ENCODE data around the gene MPP1. TPM values are rescaled to one million over a fixed set of nuclear protein-coding genes. Genes with fewer than 3 reads are reported as not detected.

MPP1 gene
- total RNA-seq, 2 donors from 2014 or later: 17.1 to 17.7 TPM

GRCh38 chrX:154774622-154775021 lies 30.7 kb downstream of the MPP1 start:
- Mint-ChIP-seq H3K36me3 (ENCODE audit: low read depth) (peaks cover 84% of the 10 kb centered on the region), H3K9me3 (no peaks in the 10 kb centered on the region), H3K4me1 (peaks cover 13% of the 10 kb centered on the region), H3K27ac (peak overlapping the region; percentile 52), H3K4me3 (no peak overlapping the region), H3K27me3 (no peaks in the 10 kb centered on the region)
- no peak for ATAC-seq (replicated peaks)

GRCh38 chrX:154762537-154763296 lies 42.6 kb downstream of the MPP1 start, which contains the start of gene DKC1:
Gene DKC1, plus strand, starts transcription at chrX:154762864. Its CDS starts 102 bp downstream, at chrX:154762966.
- H3K27me3 Mint-ChIP-seq: no peaks in the 10 kb centered on the region
- peaks cover 5% of the 10 kb centered on the region for H3K4me1 Mint-ChIP-seq
- H3K4me3 Mint-ChIP-seq: peak within 1 kb of the TSS; percentile 86
- H3K36me3 Mint-ChIP-seq (ENCODE audit: low read depth): peaks cover 42% of the 10 kb centered on the region
- peak within 1 kb of the TSS; percentile 83 for H3K27ac Mint-ChIP-seq
- peak; percentile 91 for ATAC-seq (replicated peaks)
- no peaks in the 10 kb centered on the region for H3K9me3 Mint-ChIP-seq

- ATAC-seq (replicated peaks): no peak
- Mint-ChIP-seq H3K4me1 (peaks cover 5% of the 10 kb centered on the region), H3K27ac (peak overlapping the region; percentile 83), H3K36me3 (ENCODE audit: low read depth) (peaks cover 36% of the 10 kb centered on the region), H3K9me3 (no peaks in the 10 kb centered on the region), H3K27me3 (no peaks in the 10 kb centered on the region), H3K4me3 (peak overlapping the region; percentile 86)
Observed at GRCh38 chrX:154761977-154762536, 43.2 kb downstream of the MPP1 start.

GRCh38 chrX:154758696-154759095 lies 46.6 kb downstream of the MPP1 start:
- peaks cover 6% of the 10 kb centered on the region for H3K36me3 Mint-ChIP-seq (ENCODE audit: low read depth)
- H3K4me3 Mint-ChIP-seq: no peak overlapping the region
- H3K27me3 Mint-ChIP-seq: no peaks in the 10 kb centered on the region
- ATAC-seq (replicated peaks): no peak
- no peaks in the 10 kb centered on the region for H3K4me1 Mint-ChIP-seq
- no peaks in the 10 kb centered on the region for H3K9me3 Mint-ChIP-seq
- no peak overlapping the region for H3K27ac Mint-ChIP-seq

GRCh38 chrX:154751669-154752271 lies 53.5 kb downstream of the MPP1 start:
- H3K4me3 Mint-ChIP-seq: peak overlapping the region; percentile 80
- no peaks in the 10 kb centered on the region for H3K36me3 Mint-ChIP-seq (ENCODE audit: low read depth)
- no peaks in the 10 kb centered on the region for H3K9me3 Mint-ChIP-seq
- no peaks in the 10 kb centered on the region for H3K27me3 Mint-ChIP-seq
- no peak overlapping the region for H3K27ac Mint-ChIP-seq
- H3K4me1 Mint-ChIP-seq: peaks cover 5% of the 10 kb centered on the region
- no peak for ATAC-seq (replicated peaks)

GRCh38 chrX:154751203-154751668 lies 54.0 kb downstream of the MPP1 start:
- no peaks in the 10 kb centered on the region for H3K27me3 Mint-ChIP-seq
- ATAC-seq (replicated peaks): no peak
- peak overlapping the region; percentile 80 for H3K4me3 Mint-ChIP-seq
- no peak overlapping the region for H3K27ac Mint-ChIP-seq
- no peaks in the 10 kb centered on the region for H3K9me3 Mint-ChIP-seq
- H3K4me1 Mint-ChIP-seq: peaks cover 5% of the 10 kb centered on the region
- no peaks in the 10 kb centered on the region for H3K36me3 Mint-ChIP-seq (ENCODE audit: low read depth)

- no peaks in the 10 kb centered on the region for H3K36me3 Mint-ChIP-seq (ENCODE audit: low read depth)
- peak; percentile 73 for ATAC-seq (replicated peaks)
- no peaks in the 10 kb centered on the region for H3K9me3 Mint-ChIP-seq
- no peak within 1 kb of the TSS for H3K27ac Mint-ChIP-seq
- H3K27me3 Mint-ChIP-seq: no peaks in the 10 kb centered on the region
- peak within 1 kb of the TSS; percentile 82 for H3K4me3 Mint-ChIP-seq
- peaks cover 5% of the 10 kb centered on the region for H3K4me1 Mint-ChIP-seq
Observed at GRCh38 chrX:154750301-154751202, 54.7 kb downstream of the MPP1 start, which contains the start of gene GAB3. Gene GAB3, minus strand, starts transcription at chrX:154751077. Its CDS starts 52 bp downstream, at chrX:154751025.

- peaks cover 5% of the 10 kb centered on the region for H3K4me1 Mint-ChIP-seq
- H3K9me3 Mint-ChIP-seq: no peaks in the 10 kb centered on the region
- ATAC-seq (replicated peaks): no peak
- H3K27ac Mint-ChIP-seq: no peak overlapping the region
- H3K4me3 Mint-ChIP-seq: peak overlapping the region; percentile 82
- no peaks in the 10 kb centered on the region for H3K36me3 Mint-ChIP-seq (ENCODE audit: low read depth)
- H3K27me3 Mint-ChIP-seq: no peaks in the 10 kb centered on the region
Observed at GRCh38 chrX:154749856-154750255, 55.4 kb downstream of the MPP1 start.

GRCh38 chrX:154748712-154749339 lies 56.5 kb downstream of the MPP1 start:
- H3K4me3 Mint-ChIP-seq: peak overlapping the region; percentile 82
- no peaks in the 10 kb centered on the region for H3K9me3 Mint-ChIP-seq
- no peaks in the 10 kb centered on the region for H3K27me3 Mint-ChIP-seq
- ATAC-seq (replicated peaks): peak; percentile 75
- no peaks in the 10 kb centered on the region for H3K36me3 Mint-ChIP-seq (ENCODE audit: low read depth)
- no peak overlapping the region for H3K27ac Mint-ChIP-seq
- peaks cover 5% of the 10 kb centered on the region for H3K4me1 Mint-ChIP-seq

- Mint-ChIP-seq H3K4me1 (peaks cover 9% of the 10 kb centered on the region), H3K4me3 (peak overlapping the region; percentile 40), H3K36me3 (ENCODE audit: low read depth) (peaks cover 1% of the 10 kb centered on the region), H3K27ac (peak overlapping the region; percentile 28), H3K27me3 (no peaks in the 10 kb centered on the region), H3K9me3 (no peaks in the 10 kb centered on the region)
- ATAC-seq (replicated peaks): no peak
Observed at GRCh38 chrX:154742613-154743012, 62.7 kb downstream of the MPP1 start.

- peak overlapping the region; percentile 40 for H3K4me3 Mint-ChIP-seq
- peaks cover 12% of the 10 kb centered on the region for H3K36me3 Mint-ChIP-seq (ENCODE audit: low read depth)
- H3K27me3 Mint-ChIP-seq: no peaks in the 10 kb centered on the region
- no peak overlapping the region for H3K27ac Mint-ChIP-seq
- H3K9me3 Mint-ChIP-seq: no peaks in the 10 kb centered on the region
- H3K4me1 Mint-ChIP-seq: peaks cover 31% of the 10 kb centered on the region
- ATAC-seq (replicated peaks): no peak
Observed at GRCh38 chrX:154739952-154740465, 65.3 kb downstream of the MPP1 start.

GRCh38 chrX:154738011-154738738 lies 67.1 kb downstream of the MPP1 start:
- Mint-ChIP-seq H3K4me3 (peak overlapping the region; percentile 70), H3K36me3 (ENCODE audit: low read depth) (peaks cover 12% of the 10 kb centered on the region), H3K27ac (peak overlapping the region; percentile 85), H3K27me3 (no peaks in the 10 kb centered on the region), H3K9me3 (no peaks in the 10 kb centered on the region), H3K4me1 (peaks cover 38% of the 10 kb centered on the region)
- ATAC-seq (replicated peaks): peak; percentile 53

GRCh38 chrX:154737136-154737535 lies 68.1 kb downstream of the MPP1 start:
- no peaks in the 10 kb centered on the region for H3K27me3 Mint-ChIP-seq
- ATAC-seq (replicated peaks): no peak
- peaks cover 12% of the 10 kb centered on the region for H3K36me3 Mint-ChIP-seq (ENCODE audit: low read depth)
- H3K4me1 Mint-ChIP-seq: peaks cover 46% of the 10 kb centered on the region
- peak overlapping the region; percentile 70 for H3K4me3 Mint-ChIP-seq
- peak overlapping the region; percentile 69 for H3K27ac Mint-ChIP-seq
- no peaks in the 10 kb centered on the region for H3K9me3 Mint-ChIP-seq

Measured in activated T-helper 17 cell treated with anti-CD3 and anti-CD28 coated beads, Interleukin-2, amount 50 U/mL, for 72 hours (primary cell).